Activated naive CD4-positive, alpha-beta T cell treated with anti-CD3 and anti-CD28 coated beads for 36 hours (primary cell): ENCODE data around the gene ZNF346. TPM values are rescaled to one million over a fixed set of nuclear protein-coding genes. Genes with fewer than 3 reads are reported as not detected.
A peak's percentile ranks its signal among the peaks of the same experiment; 100 is the strongest.
"Not testable (repeated sequence)": the region's sequence is repeated elsewhere in the genome, so short reads cannot be mapped to it uniquely, and the experiment has no call there.

ENCODE experiments used
- CTCF ChIA-PET: fragments of 350-600 bp; sonication (Branson Sonifier 250); formaldehyde crosslinking; loops from one replicate; lab custom pipeline; 2021; ENCODE audit warnings: antibody characterized with exemption; lab: Charles Lee
- DNase-seq: peaks from one replicate; pipeline ENCODE4 v3.0.0-alpha.2; 2020
- H3K27ac Mint-ChIP-seq: one replicate; pipeline ENCODE4 v1.8.0; 2021; ENCODE audit warnings: mild to moderate bottlenecking, mixed read lengths
- H3K27me3 Mint-ChIP-seq: one replicate; pipeline ENCODE4 v1.8.0; 2021; ENCODE audit warnings: low read depth, mixed read lengths
- H3K36me3 Mint-ChIP-seq: one replicate; pipeline ENCODE4 v1.8.0; 2021; ENCODE audit warnings: low read depth, mixed read lengths
- H3K4me1 Mint-ChIP-seq: one replicate; pipeline ENCODE4 v1.8.0; 2021; ENCODE audit warnings: low read depth, mixed read lengths
- H3K4me3 Mint-ChIP-seq: one replicate; pipeline ENCODE4 v1.8.0; 2021; ENCODE audit warnings: mild to moderate bottlenecking, moderate library complexity, mixed read lengths
- H3K9me3 Mint-ChIP-seq: one replicate; pipeline ENCODE4 v1.8.0; 2021; ENCODE audit warnings: mixed read lengths
- intact Hi-C: fragments of 100-400 bp; cut with micrococcal nuclease; formaldehyde crosslinking; loops from one replicate; pipeline ENCODE4 v1.15.1; 2023
- total RNA-seq, 2 experiments: library from RNA; stranded (reverse); gene quantifications; one replicate each; pipeline ENCODE4 v1.2.3, GENCODE V29; 2021

ZNF346 gene
- total RNA-seq, 2 experiments from 2014 or later, result 13.4 to 15.1 TPM

- H3K4me1 Mint-ChIP-seq, result peaks cover 37% of the 10 kb centered on the region
- CTCF ChIA-PET, result no interaction called here
- intact Hi-C loops, result no loop called here
- H3K4me3 Mint-ChIP-seq, result no peak overlapping the region
- no peaks in the 10 kb centered on the region for H3K27me3 Mint-ChIP-seq
- H3K9me3 Mint-ChIP-seq, result peaks cover 5% of the 10 kb centered on the region
- peaks cover 25% of the 10 kb centered on the region for H3K36me3 Mint-ChIP-seq
- peak overlapping the region; percentile 22 for H3K27ac Mint-ChIP-seq
- DNase-seq, result no peak
Measured at GRCh38 chr5:176995896-176996767, 26.4 kb upstream of the ZNF346 start.

GRCh38 chr5:176996780-176997179 lies 25.7 kb upstream of the ZNF346 start:
- Mint-ChIP-seq H3K36me3 (peaks cover 27% of the 10 kb centered on the region), H3K4me3 (no peak overlapping the region), H3K9me3 (peaks cover 5% of the 10 kb centered on the region), H3K27ac (peak overlapping the region; percentile 12), H3K27me3 (no peaks in the 10 kb centered on the region), H3K4me1 (peaks cover 38% of the 10 kb centered on the region)
- no peak for DNase-seq
- CTCF ChIA-PET, result no interaction called here
- intact Hi-C loops, result no loop called here

- no peaks in the 10 kb centered on the region for H3K27me3 Mint-ChIP-seq
- intact Hi-C loops, result no loop called here
- H3K9me3 Mint-ChIP-seq, result peaks cover 5% of the 10 kb centered on the region
- H3K4me3 Mint-ChIP-seq, result no peak overlapping the region
- H3K36me3 Mint-ChIP-seq, result peaks cover 27% of the 10 kb centered on the region
- H3K4me1 Mint-ChIP-seq, result peaks cover 45% of the 10 kb centered on the region
- no peak for DNase-seq
- CTCF ChIA-PET, result interaction anchor here (0.7 kb wide), 1 partner anchor 340 kb away, joined by 3 read pairs; no protein-coding TSS in a partner anchor
- H3K27ac Mint-ChIP-seq, result no peak overlapping the region
Measured at GRCh38 chr5:176998828-176999227, 23.7 kb upstream of the ZNF346 start.

- peaks cover 50% of the 10 kb centered on the region for H3K4me1 Mint-ChIP-seq
- H3K27ac Mint-ChIP-seq, intact Hi-C loops, DNase-seq, H3K27me3 Mint-ChIP-seq, H3K4me3 Mint-ChIP-seq, H3K9me3 Mint-ChIP-seq: not testable (repeated sequence)
- H3K36me3 Mint-ChIP-seq, result peaks cover 24% of the 10 kb centered on the region
- CTCF ChIA-PET, result interaction anchor here (0.7 kb wide), 1 partner anchor 340 kb away, joined by 3 read pairs; no protein-coding TSS in a partner anchor
Measured at GRCh38 chr5:176999526-176999925, 23.0 kb upstream of the ZNF346 start.

GRCh38 chr5:177003649-177004048 lies 18.8 kb upstream of the ZNF346 start:
- Mint-ChIP-seq H3K4me1 (peaks cover 37% of the 10 kb centered on the region), H3K36me3 (peaks cover 5% of the 10 kb centered on the region), H3K4me3 (no peak overlapping the region), H3K27me3 (no peaks in the 10 kb centered on the region), H3K9me3 (no peaks in the 10 kb centered on the region), H3K27ac (no peak overlapping the region)
- intact Hi-C loops, result no loop called here
- DNase-seq, result no peak
- CTCF ChIA-PET, result interaction anchor here (1.1 to 1.5 kb wide), 4 partner anchors 68 to 343 kb away, joined by 3 to 4 read pairs (median 4); no protein-coding TSS in a partner anchor

- intact Hi-C loops, result loop anchor here (5.0 kb wide), 1 partner anchor 468 kb away; the partner anchor contains the start of gene RNF44
- H3K27ac Mint-ChIP-seq, result no peak overlapping the region
- peak overlapping the region; percentile 93 for H3K4me3 Mint-ChIP-seq
- no peak for DNase-seq
- H3K36me3 Mint-ChIP-seq, result peaks cover 2% of the 10 kb centered on the region
- H3K27me3 Mint-ChIP-seq, result no peaks in the 10 kb centered on the region
- peaks cover 32% of the 10 kb centered on the region for H3K4me1 Mint-ChIP-seq
- no peaks in the 10 kb centered on the region for H3K9me3 Mint-ChIP-seq
- CTCF ChIA-PET, result interaction anchor here (0.7 to 1.9 kb wide), 7 partner anchors 8 to 345 kb away, joined by 3 to 15 read pairs (median 4); partner anchors contain the start of gene ZNF346
Measured at GRCh38 chr5:177004961-177005360, 17.5 kb upstream of the ZNF346 start.

GRCh38 chr5:177005619-177006264 lies 16.8 kb upstream of the ZNF346 start:
- Mint-ChIP-seq H3K4me1 (peaks cover 32% of the 10 kb centered on the region), H3K27me3 (no peaks in the 10 kb centered on the region), H3K27ac (peak overlapping the region; percentile 76), H3K36me3 (peaks cover 2% of the 10 kb centered on the region), H3K9me3 (no peaks in the 10 kb centered on the region), H3K4me3 (peak overlapping the region; percentile 93)
- intact Hi-C loops, result loop anchor here (1.0 to 5.0 kb wide), 4 partner anchors 17 to 616 kb away; partner anchors contain the start of genes NSD1, RNF44 and ZNF346
- CTCF ChIA-PET, result interaction anchor here (0.8 to 1.9 kb wide), 6 partner anchors 14 to 345 kb away, joined by 3 to 15 read pairs (median 4); partner anchors contain the start of gene ZNF346
- peak; percentile 79 for DNase-seq

- Mint-ChIP-seq H3K4me3 (peak within 1 kb of the TSS; percentile 93), H3K4me1 (peaks cover 29% of the 10 kb centered on the region), H3K9me3 (no peaks in the 10 kb centered on the region), H3K27ac (peak within 1 kb of the TSS; percentile 93), H3K36me3 (no peaks in the 10 kb centered on the region), H3K27me3 (no peaks in the 10 kb centered on the region)
- peak; percentile 90 for DNase-seq
- intact Hi-C loops, result loop anchor here (1.0 to 5.0 kb wide), 4 partner anchors 16 to 617 kb away; partner anchors contain the start of genes NSD1, RNF44 and ZNF346
- CTCF ChIA-PET, result interaction anchor here (1.0 to 1.9 kb wide), 5 partner anchors 14 to 346 kb away, joined by 3 to 15 read pairs (median 4); no protein-coding TSS in a partner anchor
Measured at GRCh38 chr5:177006265-177006972, 16.1 kb upstream of the ZNF346 start, which contains the start of gene UIMC1. Gene UIMC1 (minus strand): TSS chr5:177006779. CDS start chr5:176982615, 24,164 bp downstream.

- Mint-ChIP-seq H3K27me3 (no peaks in the 10 kb centered on the region), H3K4me1 (peaks cover 23% of the 10 kb centered on the region), H3K9me3 (no peaks in the 10 kb centered on the region), H3K4me3 (no peak overlapping the region), H3K27ac (no peak overlapping the region), H3K36me3 (no peaks in the 10 kb centered on the region)
- CTCF ChIA-PET, result no interaction called here
- intact Hi-C loops, result loop anchor here (5.0 kb wide), 1 partner anchor 471 kb away; the partner anchor contains the start of gene RNF44
- no peak for DNase-seq
Measured at GRCh38 chr5:177008716-177009115, 13.8 kb upstream of the ZNF346 start.

- no peak for DNase-seq
- Mint-ChIP-seq H3K27me3 (no peaks in the 10 kb centered on the region), H3K4me1 (peaks cover 9% of the 10 kb centered on the region), H3K9me3 (no peaks in the 10 kb centered on the region), H3K4me3 (no peak overlapping the region), H3K36me3 (no peaks in the 10 kb centered on the region), H3K27ac (no peak overlapping the region)
- intact Hi-C loops, result no loop called here
- CTCF ChIA-PET, result no interaction called here
Measured at GRCh38 chr5:177010153-177010552, 12.3 kb upstream of the ZNF346 start.

- Mint-ChIP-seq H3K9me3 (no peaks in the 10 kb centered on the region), H3K27ac (no peak overlapping the region), H3K27me3 (no peaks in the 10 kb centered on the region), H3K4me3 (no peak overlapping the region), H3K36me3 (no peaks in the 10 kb centered on the region), H3K4me1 (peaks cover 2% of the 10 kb centered on the region)
- intact Hi-C loops, result no loop called here
- no peak for DNase-seq
- CTCF ChIA-PET, result no interaction called here
Measured at GRCh38 chr5:177015156-177015555, 7.3 kb upstream of the ZNF346 start.
